ENCODE measurements around the gene PODN.

PODN gene

DNA sequence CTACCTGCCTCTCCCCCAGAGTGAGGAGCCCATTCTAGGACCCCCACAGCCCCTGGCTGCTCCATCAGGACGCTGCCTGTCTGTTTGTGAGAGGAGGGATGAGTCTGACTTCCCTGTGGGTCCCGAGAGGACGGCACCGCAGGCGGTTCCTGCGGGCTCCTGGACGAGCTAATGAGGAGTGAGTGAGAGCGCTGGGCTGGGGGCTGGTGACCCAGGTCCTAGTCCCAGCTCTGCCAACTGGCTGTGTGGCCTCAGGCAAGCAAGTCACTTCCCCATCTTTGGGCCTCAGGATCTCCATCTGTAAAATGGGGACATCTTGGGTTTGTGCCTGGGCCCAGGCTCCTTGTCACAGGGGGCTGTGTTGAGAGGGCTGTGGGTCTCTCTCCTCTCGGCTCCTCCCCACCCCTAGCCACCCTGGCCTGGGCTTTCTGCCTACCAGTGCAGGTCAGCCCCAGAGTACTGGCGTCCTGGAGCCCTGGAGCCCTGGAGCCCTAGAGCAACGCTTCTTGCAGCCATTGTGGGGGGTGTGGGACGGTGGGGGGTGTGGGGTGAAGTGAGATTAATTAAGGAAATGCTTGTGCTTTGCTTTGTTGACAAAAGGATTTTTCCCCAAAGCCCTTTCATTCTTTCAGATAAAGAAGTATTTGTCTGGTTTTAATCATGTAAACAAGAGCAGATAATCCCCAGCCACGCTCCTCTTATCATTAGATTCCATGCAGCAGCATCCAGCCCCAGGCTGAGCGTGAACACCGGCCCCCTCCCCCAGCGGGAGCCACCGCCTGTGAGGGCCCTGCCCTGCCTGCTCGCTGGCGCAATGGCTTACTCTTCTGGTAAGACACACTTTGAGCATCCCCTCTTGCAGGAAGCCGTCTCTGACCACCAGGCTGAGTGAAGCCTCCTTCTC is 53.6 kb downstream of the PODN start:
- DNase-seq = no peak

DNA sequence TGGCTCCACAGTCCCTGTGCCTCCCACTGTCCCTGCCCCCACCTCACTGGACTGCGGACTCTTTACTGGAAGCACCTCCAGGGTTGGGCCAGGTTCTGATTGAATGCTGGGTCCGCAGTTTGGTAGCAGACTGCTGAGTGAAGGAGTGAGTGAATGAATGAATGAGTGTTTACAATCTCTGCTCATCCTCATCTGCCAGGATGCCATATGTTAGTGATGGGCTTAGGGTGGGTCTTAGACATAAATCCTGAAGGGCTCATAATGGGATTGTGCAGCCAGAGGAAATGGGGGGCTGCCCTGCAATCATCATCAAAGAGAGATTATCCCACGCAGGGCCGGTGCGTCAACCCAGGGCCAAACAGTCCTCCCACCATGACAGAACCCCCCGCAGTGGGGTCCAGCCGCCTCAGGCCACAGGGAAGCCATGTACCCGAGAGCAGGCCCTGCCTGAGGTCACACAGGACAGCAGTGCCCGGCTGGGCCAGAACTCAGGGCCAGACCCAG is 54.3 kb downstream of the PODN start:
- no peak for DNase-seq

DNA sequence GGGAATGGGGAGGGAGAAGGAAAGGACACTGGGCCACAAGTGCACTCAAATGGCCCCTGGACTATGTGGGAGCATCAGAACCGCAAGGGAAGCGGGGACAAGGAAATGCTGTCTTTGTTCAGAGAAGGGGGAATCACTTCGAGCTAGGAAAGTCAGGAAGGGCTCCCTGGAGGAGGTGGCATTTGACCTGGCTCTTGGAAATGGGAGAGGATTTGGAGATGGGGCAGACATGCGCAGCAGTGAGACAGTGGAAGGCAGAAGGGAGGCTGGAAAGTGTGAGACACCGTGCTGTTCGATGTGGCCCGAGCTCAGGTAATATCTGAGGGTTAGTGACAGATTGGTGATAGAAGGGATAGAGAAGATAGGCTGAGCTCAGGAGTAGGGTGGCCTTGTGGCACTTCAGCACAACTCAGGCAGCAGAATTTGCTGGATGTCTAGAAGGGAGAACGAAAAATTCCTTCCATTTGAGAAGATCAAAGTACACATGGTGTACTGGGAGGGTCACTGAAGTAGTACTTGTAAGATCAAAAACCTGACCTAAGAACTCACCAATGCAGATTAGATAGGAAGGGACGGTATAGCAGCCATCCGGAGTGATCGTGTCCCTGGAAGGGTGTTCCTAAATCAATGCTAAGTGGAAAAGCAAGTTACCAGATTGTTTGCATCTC is 55.1 kb downstream of the PODN start:
- DNase-seq = no peak

DNA sequence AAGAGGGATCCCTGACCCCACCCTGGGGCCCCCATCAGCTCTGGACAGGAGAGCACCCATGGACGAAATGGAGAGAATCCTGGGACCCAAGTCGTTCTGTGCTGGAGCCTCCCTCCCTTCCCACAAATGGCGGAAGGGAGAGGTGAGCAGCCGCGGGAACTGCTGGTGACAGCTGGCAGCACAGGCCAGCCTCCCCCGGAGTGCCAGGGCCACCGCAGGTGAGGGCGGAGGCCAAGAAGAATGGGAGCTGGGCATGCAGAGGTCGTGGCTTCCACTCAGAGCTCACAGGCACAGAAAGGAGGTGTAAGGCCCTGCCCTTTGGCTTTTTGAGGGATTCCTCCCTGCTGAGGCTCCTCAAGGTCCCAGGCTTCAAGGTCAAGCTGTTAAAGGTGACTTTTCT is 55.8 kb downstream of the PODN start:
- DNase-seq = no peak

- DNase-seq = no peak
Measured at GRCh38 chr1:53120659-53121058, 58.6 kb downstream of the PODN start.

GRCh38 chr1:53121319-53122172 is 59.5 kb downstream of the PODN start:
- no peak for DNase-seq

DNA sequence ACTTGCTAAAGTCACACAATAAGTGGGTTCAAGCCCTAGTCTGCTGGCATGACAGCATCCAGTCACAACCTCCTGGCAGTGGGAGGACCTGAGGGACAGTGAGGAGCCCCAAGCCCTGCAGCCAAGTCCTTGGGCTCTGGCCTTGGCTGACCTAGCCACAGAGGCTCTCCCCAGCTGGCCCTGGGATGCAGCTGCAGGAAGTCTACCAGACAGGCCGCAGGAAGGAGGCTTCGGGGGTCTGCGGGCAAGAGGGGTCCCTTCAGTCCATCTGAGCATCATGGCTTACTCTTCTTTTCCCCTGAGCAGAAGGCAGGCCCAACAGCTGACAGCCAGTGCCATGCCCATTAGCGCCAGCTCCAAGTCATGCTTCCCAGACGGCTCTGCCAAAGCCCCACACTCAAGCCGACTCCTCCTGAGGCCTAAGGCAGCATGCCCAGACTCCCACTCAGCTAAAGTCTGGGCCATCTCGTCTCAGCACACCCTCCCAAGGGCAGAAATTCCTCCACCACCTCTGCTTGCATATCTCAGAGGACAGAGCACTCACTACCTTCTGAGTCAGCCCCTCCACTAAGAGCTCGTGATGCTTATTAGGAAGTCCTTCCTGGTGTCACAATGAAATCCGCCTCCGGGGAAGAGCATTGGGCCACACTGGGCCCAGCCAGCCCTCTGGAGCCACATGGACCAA is 60.3 kb downstream of the PODN start:
- DNase-seq = no peak

DNA sequence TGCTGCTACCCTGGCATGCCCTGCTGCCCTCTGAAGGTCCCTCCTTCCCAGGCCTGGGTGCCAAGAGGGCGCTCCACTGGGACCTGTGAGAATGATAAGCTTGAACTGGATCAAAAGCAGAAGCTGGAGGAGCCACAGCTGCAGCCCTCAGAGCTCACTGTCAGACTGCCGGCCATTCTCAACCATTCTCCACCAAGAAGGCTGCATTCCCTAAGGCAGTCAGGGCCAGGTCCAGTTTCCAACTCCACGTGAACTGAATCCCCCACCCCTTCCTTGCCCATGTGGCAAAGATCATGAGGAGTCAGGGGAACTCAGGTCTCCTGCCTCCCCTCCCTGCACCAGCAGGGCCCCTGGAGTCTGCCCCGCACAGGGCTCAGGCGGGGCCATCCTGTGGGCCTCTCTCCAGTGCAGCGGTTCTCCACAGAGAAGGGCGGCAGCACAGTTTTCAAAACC is 61.0 kb downstream of the PODN start:
- no peak for DNase-seq

DNA sequence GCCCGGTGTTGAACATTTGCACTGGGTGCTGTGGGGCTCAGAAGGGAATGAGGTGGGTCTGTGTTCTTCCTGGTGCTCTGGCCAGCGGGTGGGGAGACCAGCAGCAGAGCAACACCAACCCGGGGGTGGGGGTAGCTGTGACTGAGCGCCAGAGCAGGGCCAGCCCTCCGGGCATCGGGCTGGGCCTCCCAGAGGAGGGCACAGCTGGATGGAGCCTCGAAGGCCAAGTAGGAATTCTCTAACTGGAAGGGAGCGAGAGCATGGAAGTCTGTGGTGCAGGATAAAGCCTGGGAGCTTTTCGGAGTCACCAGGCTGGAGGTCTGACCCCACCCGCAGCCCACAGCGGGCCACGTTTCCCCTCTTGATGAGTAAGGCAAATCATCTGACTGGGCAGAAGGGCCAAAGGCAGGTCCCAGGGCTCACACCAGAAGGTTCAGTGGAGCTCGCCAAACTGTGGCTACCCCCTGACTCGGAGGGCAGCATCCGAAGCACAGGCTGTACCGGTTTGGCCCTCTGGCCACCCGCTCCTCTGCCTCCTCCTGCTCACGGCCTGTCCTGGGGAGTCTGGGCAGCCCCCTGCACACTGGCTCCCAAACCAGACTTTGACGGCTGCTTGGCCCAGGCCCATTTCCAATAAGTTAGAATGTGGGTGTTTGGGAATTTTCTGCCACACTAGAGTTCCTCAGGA is 61.6 kb downstream of the PODN start:
- DNase-seq = no peak

- DNase-seq = no peak
Measured at GRCh38 chr1:53125122-53125521, 63.1 kb downstream of the PODN start.

DNA sequence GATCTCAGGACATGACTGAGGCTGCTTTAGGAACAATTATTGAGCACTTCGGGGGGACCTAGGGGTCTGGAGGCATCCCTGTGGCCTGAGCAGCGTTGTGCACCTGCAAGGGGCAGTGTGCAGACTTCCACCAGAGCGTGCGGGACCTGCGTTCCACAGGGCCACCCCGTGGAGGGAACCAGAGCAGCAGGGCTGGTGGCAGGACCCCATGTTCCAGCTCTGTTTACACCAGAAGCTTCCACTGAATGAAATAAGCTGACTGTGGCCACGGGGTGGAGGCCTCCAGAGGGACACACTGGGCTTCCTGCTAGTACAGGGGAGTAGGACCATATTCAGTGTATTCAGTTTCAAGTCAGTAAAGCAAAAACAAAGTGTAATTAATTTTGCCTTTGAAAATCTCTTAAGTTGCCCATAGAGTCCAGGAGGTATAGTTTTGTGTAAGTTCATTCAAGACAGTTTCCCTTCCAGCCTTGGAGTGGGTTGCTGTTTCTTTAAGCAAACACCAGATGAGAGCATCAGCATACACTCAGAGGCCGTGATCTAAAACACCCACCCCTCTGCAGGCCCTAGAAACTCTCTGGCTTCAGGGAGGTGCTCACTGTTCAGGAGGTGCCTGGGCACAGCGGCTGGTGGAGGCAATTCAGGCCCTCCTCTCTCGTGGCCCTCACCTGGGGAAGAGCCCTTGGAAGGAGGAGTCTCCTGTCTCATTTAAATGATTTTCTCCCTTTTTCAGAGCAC is 63.8 kb downstream of the PODN start:
- DNase-seq = no peak

- no peak for DNase-seq
Measured at GRCh38 chr1:53126495-53126894, 64.5 kb downstream of the PODN start.

GRCh38 chr1:53127546-53127945 is 65.5 kb downstream of the PODN start:
- no peak for DNase-seq

DNA sequence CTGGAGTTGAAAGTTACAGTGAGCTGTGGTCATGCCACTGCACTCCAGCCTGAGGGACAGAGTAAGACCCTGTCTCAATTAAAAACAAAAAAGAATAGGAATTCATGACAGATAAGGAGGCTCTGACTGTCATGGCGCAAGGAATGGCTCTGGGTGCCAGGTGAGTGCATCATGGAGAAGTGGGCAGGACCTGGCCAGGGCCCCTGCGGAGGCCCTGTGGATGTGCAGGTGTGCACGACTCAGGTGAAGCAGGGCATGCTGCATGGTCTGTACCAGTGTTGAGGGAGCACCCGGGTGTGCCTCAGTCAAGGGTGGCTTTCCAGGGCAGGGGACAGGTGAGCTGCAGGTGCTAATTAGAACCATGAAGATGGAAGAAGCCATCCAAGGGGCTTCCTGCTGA is 66.4 kb downstream of the PODN start:
- DNase-seq = no peak

- no peak for DNase-seq
Measured at GRCh38 chr1:53129891-53130597, 68.0 kb downstream of the PODN start.

- no peak for DNase-seq
Measured at GRCh38 chr1:53130598-53130877, 68.5 kb downstream of the PODN start.

- DNase-seq = no peak
Measured at GRCh38 chr1:53130878-53131589, 69.0 kb downstream of the PODN start.

DNA sequence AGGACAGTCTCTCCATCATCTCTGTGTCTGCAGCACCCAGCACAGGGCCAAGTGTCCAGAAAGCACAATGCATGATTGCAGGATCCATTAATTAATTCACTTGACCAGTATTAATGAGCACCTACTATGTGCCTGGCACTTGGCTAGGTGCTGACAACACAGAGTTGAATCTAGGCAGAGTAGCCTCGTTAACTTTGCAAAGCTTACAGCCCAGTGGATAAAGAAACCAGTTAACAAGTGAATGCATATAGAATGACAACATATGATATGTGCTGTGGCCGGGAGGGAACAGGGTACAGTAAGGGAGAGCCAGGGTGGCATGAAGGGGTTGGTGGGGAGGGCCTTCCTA is 69.6 kb downstream of the PODN start:
- DNase-seq = no peak

DNA sequence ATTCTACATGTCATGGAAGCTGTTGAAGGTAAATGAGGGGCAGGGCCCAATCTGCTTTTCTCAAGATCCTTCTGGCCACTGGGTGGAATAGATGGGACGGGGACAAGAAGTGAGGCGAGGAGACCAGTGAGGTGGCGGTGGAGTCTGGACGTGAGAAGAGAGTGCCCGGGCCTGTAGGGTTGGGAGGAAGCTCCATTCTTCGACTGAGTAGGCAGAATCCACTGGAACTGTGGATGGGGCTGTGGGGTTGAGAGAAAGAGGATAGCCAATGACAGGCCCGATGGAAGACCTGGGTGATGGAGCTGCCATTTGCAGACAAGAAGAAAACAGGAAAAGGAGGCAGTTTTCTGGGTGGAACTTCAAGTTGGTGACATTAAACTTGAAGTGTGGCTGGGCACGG is 70.2 kb downstream of the PODN start:
- DNase-seq = no peak

All from cerebellar nuclear complex (tissue), 1 donor.